Femur (tissue), 1 donor: ENCODE data around the gene OOSP2.
"Not testable (repeated sequence)": the region's sequence is repeated elsewhere in the genome, so short reads cannot be mapped to it uniquely, and the experiment has no call there.

Source experiments
- DNase-seq: peaks from one replicate; pipeline ENCODE4 v3.0.0-alpha.2; 2017

Gene OOSP2, protein sequence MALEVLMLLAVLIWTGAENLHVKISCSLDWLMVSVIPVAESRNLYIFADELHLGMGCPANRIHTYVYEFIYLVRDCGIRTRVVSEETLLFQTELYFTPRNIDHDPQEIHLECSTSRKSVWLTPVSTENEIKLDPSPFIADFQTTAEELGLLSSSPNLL

DNA sequence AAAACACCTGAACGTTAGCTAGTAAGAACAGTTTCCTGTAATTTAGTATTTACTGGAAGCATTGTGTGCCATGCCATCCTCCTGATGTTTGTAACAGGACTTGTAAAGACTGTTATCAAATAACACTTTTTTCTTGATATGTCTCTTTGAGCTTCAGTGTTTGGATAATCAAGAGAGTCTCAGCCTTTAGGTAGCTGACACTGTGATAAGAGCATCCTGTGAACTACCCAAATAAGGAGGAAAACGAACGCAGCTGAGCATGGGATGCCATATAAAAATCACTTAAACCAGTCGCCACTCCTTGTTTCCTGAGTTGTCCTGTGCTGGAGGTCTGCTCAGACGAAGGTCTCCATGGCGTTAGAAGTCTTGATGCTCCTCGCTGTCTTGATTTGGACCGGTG is at the start of gene OOSP2:
Gene OOSP2, plus strand, starts transcription at position 301 of the 400 bp plus-strand sequence. Its CDS starts 51 bp downstream, at position 352.
- DNase-seq: no peak

DNA sequence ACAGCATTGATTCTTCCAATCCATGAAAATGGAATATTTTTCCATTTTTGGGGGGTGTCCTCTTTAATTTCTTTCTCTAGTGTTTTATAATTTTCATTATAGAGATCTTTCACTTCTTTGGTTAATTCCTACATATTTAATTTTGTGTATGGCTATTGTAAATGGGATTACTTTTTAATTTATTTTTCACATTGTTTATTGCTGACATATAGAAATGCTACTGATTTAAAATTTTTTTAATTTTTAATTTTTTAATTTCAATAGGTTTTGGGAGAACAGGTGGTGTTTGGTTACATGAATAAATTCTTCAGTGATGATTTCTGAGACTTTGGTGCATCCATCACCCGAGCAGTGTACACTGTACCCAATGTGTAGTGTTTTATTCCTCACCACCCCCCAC is 49.8 kb upstream of the OOSP2 start:
- DNase-seq: no peak

DNA sequence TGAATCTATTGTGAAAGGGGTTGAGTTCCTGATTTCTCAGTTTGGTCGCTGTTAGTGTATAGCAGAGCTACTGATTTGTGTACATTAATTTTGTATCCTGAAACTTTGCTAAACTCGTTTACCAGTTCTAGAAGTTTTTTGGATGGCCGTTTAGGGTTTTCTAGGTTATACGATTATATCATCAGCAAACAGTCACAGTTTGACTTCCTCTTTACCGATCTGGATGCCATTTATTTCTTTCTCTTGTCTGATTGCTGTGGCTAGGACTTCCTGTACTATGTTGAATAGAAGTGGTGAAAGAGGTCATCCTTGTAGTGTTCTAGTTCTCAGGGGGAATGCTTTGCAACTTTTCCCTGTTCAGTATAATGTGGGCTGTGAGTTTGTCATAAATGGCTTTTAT is 47.8 kb upstream of the OOSP2 start:
- DNase-seq: no peak

DNA sequence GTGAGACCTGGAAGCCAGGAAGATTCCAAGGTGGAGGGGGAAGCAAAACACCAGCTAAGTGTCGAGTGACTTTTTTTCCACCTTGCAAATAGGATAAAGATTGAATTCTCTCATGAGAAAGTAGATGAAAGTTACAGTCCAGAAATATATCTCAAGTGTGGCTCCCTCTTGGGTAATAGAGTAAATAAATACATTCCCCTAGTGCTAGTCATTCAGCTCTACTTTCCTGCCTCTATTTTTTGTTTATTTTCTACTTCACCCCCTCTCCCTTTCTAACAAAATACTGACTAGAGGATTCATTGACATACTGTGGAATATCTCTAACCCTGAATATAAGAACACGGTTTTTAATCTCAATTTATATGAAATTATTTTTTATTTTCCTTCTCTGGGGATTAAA is 42.4 kb upstream of the OOSP2 start:
- DNase-seq: no peak

DNA sequence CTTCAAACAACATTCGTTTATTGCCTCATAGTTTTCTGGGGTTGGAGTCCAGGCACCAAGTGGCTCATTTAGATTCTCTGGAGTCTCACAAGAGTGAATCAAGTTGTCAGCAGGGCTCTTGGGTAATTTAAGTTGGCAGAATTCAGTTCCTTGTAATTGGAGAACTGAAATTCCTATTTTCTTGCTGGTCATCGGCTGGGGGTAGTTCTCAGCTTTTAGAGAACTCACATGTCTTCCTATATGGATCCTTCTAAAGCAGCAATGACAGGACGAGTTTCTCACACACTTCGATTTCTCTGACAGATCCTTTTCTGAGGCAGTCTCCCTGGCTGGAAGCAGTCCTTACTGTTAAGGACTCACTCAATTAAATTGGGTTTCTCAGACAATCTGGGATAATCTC is 40.5 kb upstream of the OOSP2 start:
- DNase-seq: no peak

DNA sequence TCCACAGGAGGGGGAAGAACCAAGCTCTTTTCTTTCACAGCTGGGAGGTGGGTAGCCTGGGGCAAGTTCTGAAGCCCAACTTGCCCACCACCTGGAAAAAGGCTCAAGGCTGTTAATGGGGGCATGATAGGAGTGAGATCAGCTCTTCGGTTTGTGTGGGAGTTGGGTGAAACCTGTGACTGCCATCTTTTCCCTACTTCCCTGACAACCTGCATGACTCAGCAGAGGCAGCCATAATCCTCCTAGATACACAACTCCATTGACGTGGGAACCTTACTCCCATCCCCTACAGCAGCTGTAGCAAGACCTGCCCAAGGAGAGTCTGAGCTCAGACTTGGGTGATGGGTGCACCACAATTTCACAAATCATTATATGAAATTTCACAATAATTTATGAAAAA is 36.5 kb upstream of the OOSP2 start:
- DNase-seq: no peak

DNA sequence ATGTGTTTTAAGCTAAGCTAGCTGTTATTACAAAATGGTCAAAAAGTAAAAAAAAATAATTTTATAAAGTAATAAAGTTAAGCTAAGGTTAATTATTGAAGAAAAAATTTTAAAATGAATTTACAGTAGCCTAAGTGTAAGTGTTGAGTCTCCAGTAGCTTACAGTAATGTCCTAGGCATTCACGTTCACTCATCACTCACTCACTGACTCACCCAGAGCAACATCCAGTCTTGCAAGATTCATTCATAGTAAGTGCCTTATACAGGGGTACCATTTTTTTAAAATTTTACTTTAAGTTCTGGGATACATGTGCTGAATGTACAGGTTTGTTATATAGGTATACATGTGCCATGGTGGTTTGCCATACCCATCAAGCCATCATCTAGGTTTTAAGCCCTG is 34.8 kb upstream of the OOSP2 start:
- DNase-seq: no peak

DNA sequence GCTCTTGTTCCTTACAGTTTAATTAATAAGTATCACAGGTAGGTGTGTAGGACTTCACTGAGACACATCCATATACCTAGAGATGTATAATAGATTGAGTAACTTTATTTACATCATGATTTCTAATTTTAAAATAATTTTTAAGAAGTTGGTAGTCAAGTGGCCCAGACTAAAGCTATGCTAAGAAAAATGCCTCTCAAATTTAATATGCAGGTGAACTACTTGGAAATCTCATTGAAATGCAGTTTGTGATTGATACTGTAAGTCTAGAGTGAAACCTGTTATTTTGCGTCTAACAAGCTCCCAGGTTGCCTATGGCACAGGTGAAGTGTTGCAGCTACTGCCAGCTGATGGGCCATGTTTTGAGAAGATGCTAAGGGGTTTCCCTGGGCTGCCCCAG is 23.3 kb upstream of the OOSP2 start, which contains the start of gene OOSP4B:
Gene OOSP4B, plus strand, starts transcription at position 301 of the 400 bp plus-strand sequence.
- DNase-seq: no peak

DNA sequence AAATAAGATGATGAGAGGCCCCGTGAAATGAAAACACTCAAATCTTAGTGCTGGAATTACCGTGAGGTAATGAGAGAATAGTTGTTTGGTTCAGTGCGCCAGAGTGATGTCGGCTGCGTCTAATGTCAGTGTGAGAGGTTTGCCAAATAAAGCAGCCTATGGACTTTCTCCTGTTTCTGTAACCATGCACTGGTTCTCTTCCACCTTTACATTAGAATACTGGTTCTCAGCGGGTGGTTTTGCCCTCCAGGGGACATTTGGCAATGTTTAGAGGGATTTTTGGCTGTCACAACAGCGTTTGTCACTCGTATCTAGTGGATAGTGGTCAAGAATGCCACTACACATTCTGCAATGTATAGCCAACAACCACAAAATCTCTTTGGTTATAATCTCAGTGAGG is 22.2 kb upstream of the OOSP2 start:
- no peak for DNase-seq

DNA sequence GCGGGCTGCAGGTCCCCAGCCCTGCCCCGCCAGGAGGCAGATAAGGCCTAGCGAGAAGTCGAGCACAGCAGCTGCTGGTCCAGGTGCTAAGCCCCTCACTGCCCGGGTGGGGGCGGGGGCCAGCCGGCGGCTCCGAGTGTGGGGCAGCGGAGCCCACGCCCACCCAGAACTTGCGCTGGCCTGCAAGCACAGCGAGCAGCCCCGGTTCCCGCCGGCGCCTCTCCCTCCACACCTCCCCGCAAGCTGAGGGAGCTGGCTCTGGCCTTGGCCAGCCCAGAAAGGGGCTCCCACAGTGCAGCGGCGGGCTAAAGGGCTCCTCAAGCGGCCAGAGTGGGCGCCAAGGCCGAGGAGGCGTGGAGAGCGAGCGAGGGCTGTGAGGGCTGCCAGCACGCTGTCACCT is 19.8 kb upstream of the OOSP2 start:
- DNase-seq: not testable (repeated sequence)

DNA sequence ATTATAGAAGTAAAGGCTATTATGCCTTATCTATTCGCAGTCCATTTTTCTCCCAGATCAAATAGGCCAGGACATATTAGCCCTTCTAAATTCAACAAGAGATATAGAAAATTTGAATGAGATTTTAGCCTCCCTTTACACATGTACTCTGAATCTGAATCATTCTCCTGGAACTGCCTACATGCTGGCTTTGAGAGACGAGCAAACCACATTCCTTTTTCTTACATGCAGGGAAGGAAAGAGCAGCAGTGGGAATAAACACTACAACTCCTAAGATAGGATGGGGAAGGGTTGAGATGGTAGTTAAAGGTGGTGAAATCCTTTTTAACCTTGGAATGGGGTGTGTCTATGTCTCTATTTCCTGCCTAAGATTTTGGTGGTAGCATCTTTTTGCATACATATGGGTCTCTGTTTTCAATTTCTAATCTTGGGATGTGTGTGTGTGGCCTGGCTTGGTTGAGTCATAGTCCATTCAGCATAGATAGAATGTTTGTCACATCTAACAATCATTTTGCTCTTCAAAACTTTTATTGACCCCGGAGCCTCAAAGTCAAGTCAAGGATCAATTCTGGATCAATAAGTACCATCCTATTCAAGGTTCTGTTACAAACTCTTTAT is 11.1 kb upstream of the OOSP2 start:
- no peak for DNase-seq

DNA sequence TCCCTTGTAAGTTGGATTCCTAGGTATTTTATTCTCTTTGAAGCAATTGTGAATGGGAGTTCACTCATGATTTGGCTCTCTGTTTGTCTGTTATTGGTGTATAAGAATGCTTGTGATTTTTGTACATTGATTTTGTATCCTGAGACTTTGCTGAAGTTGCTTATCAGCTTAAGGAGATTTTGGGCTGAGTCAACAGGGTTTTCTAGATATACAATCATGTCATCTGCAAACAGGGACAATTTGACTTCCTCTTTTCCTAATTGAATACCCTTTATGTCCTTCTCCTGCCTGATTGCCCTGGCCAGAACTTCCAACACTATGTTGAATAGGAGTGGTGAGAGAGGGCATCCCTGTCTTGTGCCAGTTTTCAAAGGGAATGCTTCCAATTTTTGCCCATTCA is 10.2 kb downstream of the OOSP2 start:
- DNase-seq: not testable (repeated sequence)

DNA sequence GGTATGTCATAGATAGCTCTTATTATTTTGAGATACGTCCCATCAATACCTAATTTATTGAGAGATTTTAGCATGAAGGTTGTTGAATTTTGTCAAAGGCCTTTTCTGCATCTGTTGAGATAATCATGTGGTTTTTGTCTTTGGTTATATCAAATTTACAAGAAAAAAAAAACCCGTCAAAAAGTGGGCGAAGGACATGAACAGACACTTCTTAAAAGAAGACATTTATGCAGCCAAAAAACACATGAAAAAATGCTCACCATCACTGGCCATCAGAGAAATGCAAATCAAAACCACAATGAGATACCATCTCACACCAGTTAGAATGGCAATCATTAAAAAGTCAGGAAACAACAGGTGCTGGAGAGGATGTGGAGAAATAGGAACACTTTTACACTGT is 10.6 kb downstream of the OOSP2 start:
- not testable (repeated sequence) for DNase-seq

DNA sequence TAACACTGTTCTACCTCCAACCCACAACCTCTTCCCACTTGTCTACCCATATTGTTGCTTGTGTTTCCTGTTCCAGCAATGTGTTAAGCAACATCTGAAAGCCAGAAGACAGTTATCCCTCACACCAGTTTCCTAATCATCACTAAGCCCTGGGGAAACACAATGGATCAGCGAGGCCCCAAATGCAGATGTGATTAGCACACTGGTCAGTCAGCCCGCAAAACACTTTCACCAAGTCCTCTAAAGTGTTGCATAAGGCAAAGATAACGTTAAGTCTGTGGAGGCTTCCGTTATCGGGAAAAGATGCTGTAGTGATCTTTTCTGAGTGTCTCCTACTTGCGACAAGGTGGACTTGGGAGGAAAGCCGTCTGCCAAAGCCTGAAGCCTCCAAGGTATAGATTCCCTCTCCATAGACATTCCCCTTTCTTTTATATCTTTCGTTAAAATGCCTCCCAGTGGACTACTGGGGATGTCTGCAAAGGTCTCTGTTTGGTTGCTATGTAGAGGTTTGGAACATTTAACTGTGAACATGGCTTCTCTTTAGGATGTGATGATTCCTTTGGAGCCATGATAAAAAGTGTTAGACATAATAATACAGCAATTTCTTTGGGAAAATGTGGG is 16.2 kb downstream of the OOSP2 start, which contains the start of gene MS4A3:
Gene MS4A3, plus strand, starts transcription at position 317 of the 621 bp plus-strand sequence. CDS start 4,496 bp downstream, outside the sequence.
- no peak for DNase-seq

DNA sequence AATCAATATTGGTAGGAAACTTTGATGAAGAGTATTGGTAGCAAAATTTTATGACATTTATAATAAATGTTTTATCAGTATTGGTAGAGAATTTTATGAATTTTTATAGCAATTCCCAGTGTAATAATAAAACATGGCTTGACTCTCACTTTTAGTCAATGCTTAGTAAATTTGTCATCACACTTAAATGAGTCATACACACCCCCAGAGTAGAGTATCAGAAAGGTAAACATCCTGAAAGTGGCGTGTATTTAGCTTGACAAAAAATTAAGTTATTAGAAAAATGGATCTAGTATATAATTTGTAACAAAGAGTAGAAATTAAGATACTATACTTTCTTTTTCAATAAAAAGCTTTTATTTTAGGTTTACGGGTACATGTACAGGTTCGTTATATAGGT is 18.8 kb downstream of the OOSP2 start:
- DNase-seq: no peak

DNA sequence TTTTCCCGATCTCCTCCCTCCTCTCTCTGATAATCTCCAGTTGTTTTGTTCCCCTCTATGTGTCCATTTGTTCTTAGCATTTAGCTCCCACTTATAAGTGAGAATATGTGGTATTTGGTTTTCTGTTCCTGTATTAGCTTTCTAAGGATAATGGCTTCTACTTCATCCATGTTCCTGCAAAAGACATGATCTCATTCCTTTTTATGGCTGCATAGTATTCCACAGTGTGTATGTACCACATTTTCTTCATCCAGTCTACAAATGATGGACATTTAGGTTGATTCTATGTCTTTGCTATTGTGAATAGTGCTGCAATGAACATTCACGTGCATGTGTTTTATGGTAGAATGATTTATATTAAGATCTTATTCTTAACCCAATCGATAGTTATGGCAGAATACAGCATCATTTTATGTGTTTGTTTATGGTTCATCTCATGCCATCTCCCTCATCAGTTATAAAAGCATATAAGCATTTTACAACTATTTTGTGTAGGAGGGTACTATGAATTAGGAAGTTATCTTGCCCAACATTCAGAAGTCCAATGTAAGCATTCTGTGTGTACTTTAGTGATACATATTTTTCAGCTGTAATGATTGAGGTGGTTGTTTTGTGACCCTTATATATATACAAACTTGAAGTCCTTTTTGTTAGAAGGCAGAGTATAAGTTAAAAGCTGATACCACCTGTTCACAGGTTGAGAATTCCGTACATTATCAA is 19.5 kb downstream of the OOSP2 start:
- no peak for DNase-seq

DNA sequence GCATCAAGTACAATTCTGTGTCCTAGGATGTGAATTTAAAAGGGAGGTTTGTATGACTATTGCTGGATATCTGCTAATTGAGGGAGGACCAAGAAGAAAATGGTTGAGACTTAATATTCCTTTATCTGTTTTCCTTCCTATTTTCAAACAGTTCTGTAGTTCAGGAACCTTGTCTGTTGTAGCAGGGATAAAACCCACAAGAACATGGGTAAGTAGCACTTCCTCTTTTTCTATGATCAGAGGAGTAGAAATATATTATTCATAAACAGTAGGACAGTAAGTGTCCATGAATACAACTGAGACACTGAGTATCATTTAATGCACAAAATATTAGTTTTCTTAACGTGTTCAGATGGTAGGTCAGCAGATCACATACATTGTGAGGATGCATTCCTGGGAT is 23.9 kb downstream of the OOSP2 start:
- no peak for DNase-seq

DNA sequence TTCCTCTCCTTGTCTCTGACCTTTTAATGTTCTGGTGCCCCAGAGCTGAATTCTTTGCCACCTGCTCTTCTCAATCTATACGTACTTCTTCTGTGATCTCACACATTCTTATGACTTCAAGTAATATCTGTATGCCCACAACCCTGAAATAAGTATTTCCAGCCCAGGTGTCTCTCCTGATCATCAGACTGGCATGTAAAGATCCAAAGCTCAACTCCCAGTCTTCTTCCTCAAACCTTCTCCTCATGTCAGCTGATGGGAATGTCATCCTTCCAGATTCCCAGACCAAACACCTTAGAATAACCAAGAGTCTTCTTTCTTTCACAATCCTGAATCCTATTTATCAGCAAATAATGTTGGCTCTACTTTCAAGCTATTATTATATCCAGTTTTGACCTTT is 25.6 kb downstream of the OOSP2 start:
- DNase-seq: no peak

DNA sequence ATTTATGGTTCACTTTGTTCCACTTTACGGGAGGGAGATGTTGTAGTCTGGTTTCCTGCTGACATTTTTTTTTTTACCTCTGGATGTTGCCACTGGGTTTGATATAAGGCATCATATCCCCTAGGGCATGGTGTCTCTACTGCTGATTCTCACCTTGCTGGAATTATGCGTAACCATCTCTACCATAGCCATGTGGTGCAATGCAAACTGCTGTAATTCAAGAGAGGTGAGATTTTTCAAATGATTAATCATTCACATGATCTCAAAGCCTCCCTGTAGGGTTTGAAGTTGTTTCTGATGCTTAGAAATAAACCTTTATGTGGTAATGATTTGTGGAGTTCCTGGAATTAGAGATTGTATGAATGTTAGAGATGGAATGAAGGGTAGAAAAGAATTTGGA is 29.2 kb downstream of the OOSP2 start:
- no peak for DNase-seq

DNA sequence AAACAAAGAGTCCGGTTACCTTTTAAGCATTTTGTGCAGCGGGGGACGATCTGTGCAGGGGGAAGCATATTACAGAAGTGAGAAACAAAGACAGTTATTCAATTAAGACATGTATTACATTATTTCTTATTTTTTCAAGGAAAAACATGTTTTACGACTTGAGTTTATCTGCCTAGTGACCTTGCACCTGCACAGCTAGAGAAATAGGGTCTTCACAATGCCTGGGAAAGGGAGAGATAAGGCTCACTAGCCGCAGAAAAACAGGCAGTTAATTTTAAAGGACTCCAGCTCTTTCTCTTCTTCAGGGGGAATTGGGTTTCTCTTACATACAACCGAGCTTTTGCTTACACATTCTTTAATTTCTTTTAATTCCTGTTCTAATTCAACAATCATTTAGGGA is 31.4 kb downstream of the OOSP2 start:
- DNase-seq: not testable (repeated sequence)

DNA sequence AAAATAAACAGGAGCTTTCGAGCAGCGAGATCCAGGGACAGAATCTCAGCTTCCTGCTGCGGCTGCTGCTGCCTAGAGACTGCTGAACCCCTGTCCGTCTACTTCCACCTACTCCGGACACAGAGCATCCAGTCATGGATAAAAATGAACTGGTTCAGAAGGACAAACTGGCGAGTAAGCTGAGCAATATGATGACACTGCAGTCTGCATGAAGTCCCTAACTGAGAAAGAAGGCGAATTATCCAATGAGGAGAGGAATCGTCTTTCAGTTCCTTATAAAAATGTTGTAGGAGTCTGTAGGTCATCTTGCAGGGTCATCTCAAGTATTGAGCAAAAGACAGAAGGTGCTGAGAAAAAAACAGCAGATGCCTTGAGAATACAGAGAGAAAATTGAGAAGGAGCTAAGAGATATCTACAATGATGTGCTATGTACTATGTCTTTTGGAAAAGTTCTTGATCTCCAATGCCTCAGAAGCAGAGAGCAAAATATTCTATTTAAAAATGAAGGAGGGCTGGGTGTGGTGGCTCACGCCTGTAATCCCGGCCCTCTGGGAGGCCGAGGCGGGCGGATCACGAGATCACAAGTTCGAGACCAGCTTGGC is 37.1 kb downstream of the OOSP2 start:
- DNase-seq: no peak

DNA sequence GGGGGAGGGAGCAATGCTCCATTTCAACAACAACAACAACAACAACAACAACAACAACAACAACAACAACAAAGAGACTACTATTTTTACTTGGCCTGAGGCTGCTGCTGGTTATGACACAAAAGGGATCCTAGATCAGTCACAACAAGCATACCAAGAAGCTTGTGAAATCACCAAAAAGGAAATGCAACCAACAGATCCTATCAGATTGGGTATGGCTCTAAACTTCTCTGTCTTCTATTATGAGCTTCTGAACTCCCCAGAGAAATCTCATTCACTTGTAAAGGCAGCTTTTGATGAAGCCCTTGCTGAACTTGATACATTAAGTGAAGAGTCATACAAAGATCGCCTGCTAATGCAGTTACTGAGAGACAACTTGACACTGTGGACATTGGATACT is 37.8 kb downstream of the OOSP2 start:
- DNase-seq: no peak

DNA sequence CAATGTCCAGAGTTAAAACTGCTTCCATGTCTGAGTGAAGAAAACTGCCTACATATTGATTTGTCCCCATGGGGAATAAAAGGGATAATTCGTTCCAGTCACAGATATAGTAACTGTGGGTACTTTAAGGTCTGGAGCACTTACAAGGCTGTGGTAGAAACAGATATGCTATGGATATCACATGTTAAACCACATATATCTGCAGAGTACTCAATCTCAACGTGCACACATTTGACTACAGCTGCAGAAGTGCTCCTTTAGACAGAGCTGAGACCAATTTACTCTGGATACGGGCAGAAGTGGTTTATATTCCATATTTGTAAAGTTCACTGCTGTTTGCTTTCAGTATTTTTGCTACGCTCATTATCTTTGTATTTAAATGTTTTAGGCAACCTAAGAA is 38.5 kb downstream of the OOSP2 start:
- DNase-seq: no peak
